NCI-H446 treated with DMSO at 0.1 percent for 48 hours (cell line): ENCODE measurements around the gene YPEL3.

Experiments
- DNase-seq: peaks from one replicate; lab custom pipeline; 2025; lab: John Stamatoyannopoulos, UW

Gene YPEL3

GRCh38 chr16:30049871-30050270 lies 46.1 kb downstream of the YPEL3 start:
- no peak for DNase-seq

GRCh38 chr16:30046588-30046987 lies 49.4 kb downstream of the YPEL3 start:
- DNase-seq, result no peak

GRCh38 chr16:30046178-30046577 lies 49.8 kb downstream of the YPEL3 start:
- no peak for DNase-seq
